ENCODE data around the gene POU6F1. TPM values are rescaled to one million over a fixed set of nuclear protein-coding genes. Genes with fewer than 3 reads are reported as not detected.

POU6F1 gene
- total RNA-seq, 1 experiment from 2014 or later, result 13.3 TPM

DNA sequence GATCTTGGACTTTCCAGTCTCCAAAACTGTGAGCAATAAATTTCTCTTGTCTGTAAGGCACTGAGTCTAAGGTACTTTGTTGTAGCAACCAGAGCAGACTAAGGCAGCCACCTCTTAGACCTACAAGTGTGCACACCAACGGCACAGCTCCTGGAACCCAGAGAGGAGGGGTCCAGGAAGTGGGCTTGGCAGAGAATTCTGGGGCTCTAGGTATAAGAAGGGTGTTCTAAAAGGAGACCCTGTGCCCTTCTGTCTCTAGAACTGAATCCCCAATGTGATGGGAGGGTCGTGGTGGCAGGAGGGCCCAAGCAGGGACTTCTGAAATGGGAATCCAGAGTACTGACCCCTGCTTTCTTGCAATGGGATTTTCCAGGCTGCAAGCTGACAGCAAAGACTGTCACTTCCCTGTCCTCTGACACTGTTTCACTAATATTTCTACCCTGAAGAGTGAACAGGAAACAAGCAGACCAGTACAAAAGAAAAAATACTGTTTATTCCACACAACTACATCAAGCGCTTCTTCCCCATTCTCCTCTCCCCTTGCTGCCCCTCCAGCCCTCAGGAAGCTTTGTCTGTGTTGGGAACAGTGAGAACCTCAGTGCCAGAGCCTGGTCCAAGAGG is 31.3 kb downstream of the POU6F1 start:
- Histone ChIP-seq H3K14ac (ENCODE audit: insufficient read depth, low read length) (no peak overlapping the region), H3K9ac (ENCODE audit: extremely low read depth, insufficient read length, low read length) (no peak overlapping the region), H4K5ac (ENCODE audit: insufficient read length, low read depth, low read length) (no peak overlapping the region), H3K4me2 (ENCODE audit: insufficient read depth, insufficient read length, low read length) (no peak overlapping the region), H2BK5ac (ENCODE audit: insufficient read length, low read length) (no peak overlapping the region), H3K4me1 (ENCODE audit: insufficient read depth, low read length) (no peaks in the 10 kb centered on the region), H4K8ac (replicated peaks; ENCODE audit: insufficient read length, low read depth, low read length) (no peak overlapping the region), H3K23ac (ENCODE audit: insufficient read length, low read depth, low read length) (no peak overlapping the region), H3K18ac (ENCODE audit: insufficient read length, low read depth, low read length) (no peak overlapping the region), H2BK20ac (ENCODE audit: low read depth, low read length, poor library complexity, severe bottlenecking) (no peak overlapping the region), H3K9me3 (ENCODE audit: control insufficient read depth, low read depth, low read length) (no peaks in the 10 kb centered on the region), H3K27ac (ENCODE audit: insufficient read length, low read depth, low read length) (no peak overlapping the region), H3K27me3 (ENCODE audit: insufficient read depth, low read length) (no peaks in the 10 kb centered on the region; the same call in 1 of the 2 replicates), H2BK12ac (ENCODE audit: insufficient read length, low read depth, low read length) (no peak overlapping the region), H3K79me1 (ENCODE audit: insufficient read depth, low read depth, low read length, poor library complexity, severe bottlenecking) (no peaks in the 10 kb centered on the region), H4K20me1 (ENCODE audit: control insufficient read depth, insufficient read depth, insufficient read length) (no peaks in the 10 kb centered on the region), H4K91ac (ENCODE audit: insufficient read length, low read depth, low read length) (no peak overlapping the region), H2BK120ac (ENCODE audit: low read depth, low read length, poor library complexity, severe bottlenecking) (no peak overlapping the region), H3K23me2 (ENCODE audit: insufficient read length, low read depth, low read length, poor library complexity, severe bottlenecking) (no peaks in the 10 kb centered on the region), H3K56ac (ENCODE audit: insufficient read length, low read depth, low read length) (no peak overlapping the region), H3T11ph (ENCODE audit: low read length) (no peak overlapping the region), H3K79me2 (ENCODE audit: insufficient read depth, low read length) (no peaks in the 10 kb centered on the region), H2BK15ac (ENCODE audit: low read depth, low read length) (no peak overlapping the region), H3K4ac (ENCODE audit: low read depth, low read length) (no peak overlapping the region), H2AFZ (ENCODE audit: low read length) (no peak overlapping the region), H2AK5ac (ENCODE audit: insufficient read length, low read length) (no peak overlapping the region)
- Mint-ChIP-seq H3K36me3 (ENCODE audit: insufficient read depth in 1 of 3, low read depth in 3 of 3) (peaks cover 0 to 10% (median 3%) of the 10 kb centered on the region in 3 experiments; a peak in 2 of 7 replicates), H3K4me3 (no peak overlapping the region), H3K9me3 (no peaks in the 10 kb centered on the region), H3K4me1 (peaks cover 10 to 17% of the 10 kb centered on the region in 2 experiments), H3K27ac (no peak overlapping the region), H3K27me3 (ENCODE audit: low read depth) (peaks cover 15% of the 10 kb centered on the region)
- no peak for DNase-seq
- TF ChIP-seq, protein P1, sequence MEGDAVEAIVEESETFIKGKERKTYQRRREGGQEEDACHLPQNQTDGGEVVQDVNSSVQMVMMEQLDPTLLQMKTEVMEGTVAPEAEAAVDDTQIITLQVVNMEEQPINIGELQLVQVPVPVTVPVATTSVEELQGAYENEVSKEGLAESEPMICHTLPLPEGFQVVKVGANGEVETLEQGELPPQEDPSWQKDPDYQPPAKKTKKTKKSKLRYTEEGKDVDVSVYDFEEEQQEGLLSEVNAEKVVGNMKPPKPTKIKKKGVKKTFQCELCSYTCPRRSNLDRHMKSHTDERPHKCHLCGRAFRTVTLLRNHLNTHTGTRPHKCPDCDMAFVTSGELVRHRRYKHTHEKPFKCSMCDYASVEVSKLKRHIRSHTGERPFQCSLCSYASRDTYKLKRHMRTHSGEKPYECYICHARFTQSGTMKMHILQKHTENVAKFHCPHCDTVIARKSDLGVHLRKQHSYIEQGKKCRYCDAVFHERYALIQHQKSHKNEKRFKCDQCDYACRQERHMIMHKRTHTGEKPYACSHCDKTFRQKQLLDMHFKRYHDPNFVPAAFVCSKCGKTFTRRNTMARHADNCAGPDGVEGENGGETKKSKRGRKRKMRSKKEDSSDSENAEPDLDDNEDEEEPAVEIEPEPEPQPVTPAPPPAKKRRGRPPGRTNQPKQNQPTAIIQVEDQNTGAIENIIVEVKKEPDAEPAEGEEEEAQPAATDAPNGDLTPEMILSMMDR (conservative IDR thresholded peaks at IDR 0.05), result no peak
- WGBS (ENCODE audit: extremely low coverage, insufficient read length, low lambda C conversion rate), result no CpG with 5 or more reads among the region's 3 CpGs

Data from H9 (cell line).